ENCODE data around the gene STARD3. TPM values are rescaled to one million over a fixed set of nuclear protein-coding genes. Genes with fewer than 3 reads are reported as not detected.

STARD3 gene
- total and polyA plus RNA-seq, 2 of the 13 experiments (the other 11 are each of a cell fraction or from before 2014, with no cell fraction given) = 34.6 to 100 TPM

DNA sequence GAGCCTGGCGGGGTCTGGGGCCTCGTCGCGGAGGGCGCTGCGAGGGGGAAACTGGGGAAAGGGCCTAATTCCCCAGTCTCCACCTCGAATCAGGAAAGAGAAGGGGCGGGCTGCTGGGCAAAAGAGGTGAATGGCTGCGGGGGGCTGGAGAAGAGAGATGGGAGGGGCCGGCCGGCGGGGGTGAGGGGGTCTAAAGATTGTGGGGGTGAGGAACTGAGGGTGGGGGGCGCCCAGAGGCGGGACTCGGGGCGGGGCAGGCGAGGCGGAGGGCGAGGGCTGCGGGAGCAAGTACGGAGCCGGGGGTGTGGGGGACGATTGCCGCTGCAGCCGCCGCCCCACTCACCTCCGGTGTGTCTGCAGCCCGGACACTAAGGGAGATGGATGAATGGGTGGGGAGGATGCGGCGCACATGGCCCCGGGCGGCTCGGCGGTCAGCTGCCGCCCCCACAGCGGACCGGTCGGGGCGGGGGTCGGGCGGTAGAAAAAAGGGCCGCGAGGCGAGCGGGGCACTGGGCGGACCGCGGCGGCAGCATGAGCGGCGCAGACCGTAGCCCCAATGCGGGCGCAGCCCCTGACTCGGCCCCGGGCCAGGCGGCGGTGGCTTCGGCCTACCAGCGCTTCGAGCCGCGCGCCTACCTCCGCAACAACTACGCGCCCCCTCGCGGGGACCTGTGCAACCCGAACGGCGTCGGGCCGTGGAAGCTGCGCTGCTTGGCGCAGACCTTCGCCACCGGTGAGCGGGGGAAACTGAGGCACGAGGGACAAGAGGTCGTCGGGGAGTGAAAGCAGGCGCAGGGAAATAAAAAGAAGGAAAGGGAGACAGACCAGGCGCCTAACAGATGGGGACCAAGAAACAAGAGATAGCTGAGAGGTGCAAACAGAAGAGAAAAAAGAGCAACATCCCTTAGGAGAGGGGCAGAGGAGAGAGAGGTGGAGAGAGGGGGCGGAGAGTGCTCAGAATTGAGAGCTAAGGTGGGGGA, 31.3 kb downstream of the STARD3 start, which contains the start of gene PNMT (continued):
- peak; percentile 59; the same call in 1 of the 2 replicates for TF ChIP-seq GLI4 (CRISPR knock-in tag; IDR thresholded peaks at IDR 0.05; ENCODE audit: borderline replicate concordance)
- TF ChIP-seq ZMYM2 (CRISPR knock-in tag; IDR thresholded peaks at IDR 0.05) = no peak
- TF ChIP-seq, protein P1, sequence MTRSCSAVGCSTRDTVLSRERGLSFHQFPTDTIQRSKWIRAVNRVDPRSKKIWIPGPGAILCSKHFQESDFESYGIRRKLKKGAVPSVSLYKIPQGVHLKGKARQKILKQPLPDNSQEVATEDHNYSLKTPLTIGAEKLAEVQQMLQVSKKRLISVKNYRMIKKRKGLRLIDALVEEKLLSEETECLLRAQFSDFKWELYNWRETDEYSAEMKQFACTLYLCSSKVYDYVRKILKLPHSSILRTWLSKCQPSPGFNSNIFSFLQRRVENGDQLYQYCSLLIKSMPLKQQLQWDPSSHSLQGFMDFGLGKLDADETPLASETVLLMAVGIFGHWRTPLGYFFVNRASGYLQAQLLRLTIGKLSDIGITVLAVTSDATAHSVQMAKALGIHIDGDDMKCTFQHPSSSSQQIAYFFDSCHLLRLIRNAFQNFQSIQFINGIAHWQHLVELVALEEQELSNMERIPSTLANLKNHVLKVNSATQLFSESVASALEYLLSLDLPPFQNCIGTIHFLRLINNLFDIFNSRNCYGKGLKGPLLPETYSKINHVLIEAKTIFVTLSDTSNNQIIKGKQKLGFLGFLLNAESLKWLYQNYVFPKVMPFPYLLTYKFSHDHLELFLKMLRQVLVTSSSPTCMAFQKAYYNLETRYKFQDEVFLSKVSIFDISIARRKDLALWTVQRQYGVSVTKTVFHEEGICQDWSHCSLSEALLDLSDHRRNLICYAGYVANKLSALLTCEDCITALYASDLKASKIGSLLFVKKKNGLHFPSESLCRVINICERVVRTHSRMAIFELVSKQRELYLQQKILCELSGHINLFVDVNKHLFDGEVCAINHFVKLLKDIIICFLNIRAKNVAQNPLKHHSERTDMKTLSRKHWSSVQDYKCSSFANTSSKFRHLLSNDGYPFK (CRISPR knock-in tag; IDR thresholded peaks at IDR 0.05; ENCODE audit: borderline replicate concordance) = no peak
- peak; percentile 83; the same call in 1 of the 2 replicates for TF ChIP-seq KLF13 (CRISPR knock-in tag; IDR thresholded peaks at IDR 0.05)
- peak; percentile 85 for TF ChIP-seq ZNF331 (CRISPR knock-in tag; IDR thresholded peaks at IDR 0.05)
- TF ChIP-seq ZFP62 (CRISPR knock-in tag; IDR thresholded peaks at IDR 0.05) = no peak
- no peak for TF ChIP-seq ZNF432 (CRISPR knock-in tag; IDR thresholded peaks at IDR 0.05; ENCODE audit: borderline replicate concordance)
- no peak for TF ChIP-seq ATF7 (IDR thresholded peaks at IDR 0.05)
- no peak for TF ChIP-seq ATF7 (CRISPR knock-in tag; IDR thresholded peaks at IDR 0.05)
- TF ChIP-seq KLF16 (CRISPR knock-in tag; IDR thresholded peaks at IDR 0.05) = peak in 1 of 2 experiments; percentile 80; a peak in 1 of 4 replicates
- TF ChIP-seq SSRP1 (CRISPR knock-in tag; IDR thresholded peaks at IDR 0.05) = 0 out of 2 replicates have a peak, but pooled peaks have one; percentile 66
- TF ChIP-seq REXO4 (CRISPR knock-in tag; IDR thresholded peaks at IDR 0.05; ENCODE audit: borderline replicate concordance) = no peak
- TF ChIP-seq, protein P2, sequence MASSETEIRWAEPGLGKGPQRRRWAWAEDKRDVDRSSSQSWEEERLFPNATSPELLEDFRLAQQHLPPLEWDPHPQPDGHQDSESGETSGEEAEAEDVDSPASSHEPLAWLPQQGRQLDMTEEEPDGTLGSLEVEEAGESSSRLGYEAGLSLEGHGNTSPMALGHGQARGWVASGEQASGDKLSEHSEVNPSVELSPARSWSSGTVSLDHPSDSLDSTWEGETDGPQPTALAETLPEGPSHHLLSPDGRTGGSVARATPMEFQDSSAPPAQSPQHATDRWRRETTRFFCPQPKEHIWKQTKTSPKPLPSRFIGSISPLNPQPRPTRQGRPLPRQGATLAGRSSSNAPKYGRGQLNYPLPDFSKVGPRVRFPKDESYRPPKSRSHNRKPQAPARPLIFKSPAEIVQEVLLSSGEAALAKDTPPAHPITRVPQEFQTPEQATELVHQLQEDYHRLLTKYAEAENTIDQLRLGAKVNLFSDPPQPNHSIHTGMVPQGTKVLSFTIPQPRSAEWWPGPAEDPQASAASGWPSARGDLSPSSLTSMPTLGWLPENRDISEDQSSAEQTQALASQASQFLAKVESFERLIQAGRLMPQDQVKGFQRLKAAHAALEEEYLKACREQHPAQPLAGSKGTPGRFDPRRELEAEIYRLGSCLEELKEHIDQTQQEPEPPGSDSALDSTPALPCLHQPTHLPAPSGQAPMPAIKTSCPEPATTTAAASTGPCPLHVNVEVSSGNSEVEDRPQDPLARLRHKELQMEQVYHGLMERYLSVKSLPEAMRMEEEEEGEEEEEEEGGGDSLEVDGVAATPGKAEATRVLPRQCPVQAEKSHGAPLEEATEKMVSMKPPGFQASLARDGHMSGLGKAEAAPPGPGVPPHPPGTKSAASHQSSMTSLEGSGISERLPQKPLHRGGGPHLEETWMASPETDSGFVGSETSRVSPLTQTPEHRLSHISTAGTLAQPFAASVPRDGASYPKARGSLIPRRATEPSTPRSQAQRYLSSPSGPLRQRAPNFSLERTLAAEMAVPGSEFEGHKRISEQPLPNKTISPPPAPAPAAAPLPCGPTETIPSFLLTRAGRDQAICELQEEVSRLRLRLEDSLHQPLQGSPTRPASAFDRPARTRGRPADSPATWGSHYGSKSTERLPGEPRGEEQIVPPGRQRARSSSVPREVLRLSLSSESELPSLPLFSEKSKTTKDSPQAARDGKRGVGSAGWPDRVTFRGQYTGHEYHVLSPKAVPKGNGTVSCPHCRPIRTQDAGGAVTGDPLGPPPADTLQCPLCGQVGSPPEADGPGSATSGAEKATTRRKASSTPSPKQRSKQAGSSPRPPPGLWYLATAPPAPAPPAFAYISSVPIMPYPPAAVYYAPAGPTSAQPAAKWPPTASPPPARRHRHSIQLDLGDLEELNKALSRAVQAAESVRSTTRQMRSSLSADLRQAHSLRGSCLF (CRISPR knock-in tag; IDR thresholded peaks at IDR 0.05; ENCODE audit: borderline replicate concordance) = no peak
- peak; percentile 88 for TF ChIP-seq MYC (CRISPR knock-in tag; IDR thresholded peaks at IDR 0.05; ENCODE audit: borderline replicate concordance)
- TF ChIP-seq ZNF83 (CRISPR knock-in tag; IDR thresholded peaks at IDR 0.05; ENCODE audit: borderline replicate concordance) = peak; percentile 84; the same call in 1 of the 2 replicates
- peak; percentile 1; the same call in 1 of the 2 replicates for TF ChIP-seq JUN (CRISPR knock-in tag; IDR thresholded peaks at IDR 0.05)
- no peak for TF ChIP-seq RBAK (CRISPR knock-in tag; IDR thresholded peaks at IDR 0.05)
- TF ChIP-seq MAFF (IDR thresholded peaks at IDR 0.05; ENCODE audit: low read depth, low read length) = no peak
- TF ChIP-seq, protein P3, sequence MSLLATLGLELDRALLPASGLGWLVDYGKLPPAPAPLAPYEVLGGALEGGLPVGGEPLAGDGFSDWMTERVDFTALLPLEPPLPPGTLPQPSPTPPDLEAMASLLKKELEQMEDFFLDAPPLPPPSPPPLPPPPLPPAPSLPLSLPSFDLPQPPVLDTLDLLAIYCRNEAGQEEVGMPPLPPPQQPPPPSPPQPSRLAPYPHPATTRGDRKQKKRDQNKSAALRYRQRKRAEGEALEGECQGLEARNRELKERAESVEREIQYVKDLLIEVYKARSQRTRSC (CRISPR knock-in tag; IDR thresholded peaks at IDR 0.05; ENCODE audit: low read depth) = 0 out of 2 replicates have a peak, but pooled peaks have one; percentile 35
- no peak for TF ChIP-seq KDM4B (CRISPR knock-in tag; IDR thresholded peaks at IDR 0.05)
- TF ChIP-seq CBX5 (CRISPR knock-in tag; IDR thresholded peaks at IDR 0.05; ENCODE audit: borderline replicate concordance) = peak; percentile 82; the same call in 1 of the 2 replicates

All from HepG2 (cell line).